22Rv1 (cell line): ENCODE data around the gene MYL11.
"Not testable (repeated sequence)": the region's sequence is repeated elsewhere in the genome, so short reads cannot be mapped to it uniquely, and the experiment has no call there.

Source experiments
- H3K27ac ChIP-seq: fragments of 450-650 bp; 2 replicates; pipeline ENCODE4 v1.5.1; 2017
- ZFX ChIP-seq: fragments of 450-650 bp; IDR thresholded peaks from 2 replicates; pipeline ENCODE4 v1.6.1; 2017; ENCODE audit warnings: antibody characterized with exemption, borderline replicate concordance
- TF ChIP-seq, protein P1 (sequence below): fragments of 450-650 bp; IDR thresholded peaks from 2 replicates; pipeline ENCODE4 v1.5.1; 2017; ENCODE audit warnings: mild to moderate bottlenecking

MYL11 gene, protein sequence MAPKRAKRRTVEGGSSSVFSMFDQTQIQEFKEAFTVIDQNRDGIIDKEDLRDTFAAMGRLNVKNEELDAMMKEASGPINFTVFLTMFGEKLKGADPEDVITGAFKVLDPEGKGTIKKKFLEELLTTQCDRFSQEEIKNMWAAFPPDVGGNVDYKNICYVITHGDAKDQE

DNA sequence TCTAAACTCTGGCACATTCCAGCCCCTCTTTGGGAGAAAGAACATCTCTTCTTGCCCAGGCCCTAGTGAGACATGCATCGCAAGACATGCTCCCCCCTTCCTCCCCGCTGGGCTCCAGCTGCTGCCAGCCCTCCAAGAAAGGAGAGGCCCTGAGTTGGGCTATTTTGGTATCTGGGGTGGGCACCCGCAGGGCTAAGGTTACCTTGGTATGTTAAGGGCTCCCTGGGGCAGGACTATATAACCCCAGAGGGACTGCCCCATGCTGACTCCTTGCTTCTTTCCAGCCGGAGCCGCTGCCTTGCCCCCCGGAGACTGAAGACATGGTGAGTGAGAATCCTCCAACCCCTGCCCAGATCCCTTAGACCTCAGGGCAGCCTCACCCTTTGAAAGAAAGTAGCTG lies at the start of gene MYL11:
Gene MYL11, plus strand, starts transcription at position 265 of the 400 bp plus-strand sequence. Its CDS starts 56 bp downstream, at position 321.
- TF ChIP-seq, protein P1, sequence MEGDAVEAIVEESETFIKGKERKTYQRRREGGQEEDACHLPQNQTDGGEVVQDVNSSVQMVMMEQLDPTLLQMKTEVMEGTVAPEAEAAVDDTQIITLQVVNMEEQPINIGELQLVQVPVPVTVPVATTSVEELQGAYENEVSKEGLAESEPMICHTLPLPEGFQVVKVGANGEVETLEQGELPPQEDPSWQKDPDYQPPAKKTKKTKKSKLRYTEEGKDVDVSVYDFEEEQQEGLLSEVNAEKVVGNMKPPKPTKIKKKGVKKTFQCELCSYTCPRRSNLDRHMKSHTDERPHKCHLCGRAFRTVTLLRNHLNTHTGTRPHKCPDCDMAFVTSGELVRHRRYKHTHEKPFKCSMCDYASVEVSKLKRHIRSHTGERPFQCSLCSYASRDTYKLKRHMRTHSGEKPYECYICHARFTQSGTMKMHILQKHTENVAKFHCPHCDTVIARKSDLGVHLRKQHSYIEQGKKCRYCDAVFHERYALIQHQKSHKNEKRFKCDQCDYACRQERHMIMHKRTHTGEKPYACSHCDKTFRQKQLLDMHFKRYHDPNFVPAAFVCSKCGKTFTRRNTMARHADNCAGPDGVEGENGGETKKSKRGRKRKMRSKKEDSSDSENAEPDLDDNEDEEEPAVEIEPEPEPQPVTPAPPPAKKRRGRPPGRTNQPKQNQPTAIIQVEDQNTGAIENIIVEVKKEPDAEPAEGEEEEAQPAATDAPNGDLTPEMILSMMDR = no peak
- H3K27ac ChIP-seq = no peak within 1 kb of the TSS

DNA sequence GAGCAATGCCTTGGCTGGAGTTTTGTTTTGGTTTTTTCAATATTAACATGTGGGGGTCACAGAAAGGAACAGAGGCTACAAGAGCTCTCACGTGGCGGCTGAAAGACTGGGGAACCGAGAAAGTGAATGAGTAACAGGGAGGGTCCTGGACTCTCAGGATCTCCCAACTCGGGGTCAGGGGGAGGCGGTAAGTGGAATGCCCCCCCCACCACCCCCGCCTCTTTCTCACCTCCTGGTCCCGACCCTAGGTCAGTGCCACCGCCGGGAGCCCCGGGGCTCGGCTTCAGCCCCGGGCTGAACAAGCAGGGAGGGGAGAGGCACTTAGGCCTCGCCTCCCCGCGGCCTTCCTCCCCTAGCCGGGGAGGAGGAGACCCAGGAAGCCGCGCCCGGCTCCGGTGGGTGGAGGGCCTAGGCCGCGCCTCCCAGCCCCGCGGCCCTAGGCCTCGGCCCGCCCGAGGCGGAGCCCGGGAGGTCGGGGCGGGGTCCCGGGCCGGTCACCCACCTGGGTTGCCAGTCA lies 40.1 kb upstream of the MYL11 start:
- peak overlapping the region; percentile 92 for H3K27ac ChIP-seq

DNA sequence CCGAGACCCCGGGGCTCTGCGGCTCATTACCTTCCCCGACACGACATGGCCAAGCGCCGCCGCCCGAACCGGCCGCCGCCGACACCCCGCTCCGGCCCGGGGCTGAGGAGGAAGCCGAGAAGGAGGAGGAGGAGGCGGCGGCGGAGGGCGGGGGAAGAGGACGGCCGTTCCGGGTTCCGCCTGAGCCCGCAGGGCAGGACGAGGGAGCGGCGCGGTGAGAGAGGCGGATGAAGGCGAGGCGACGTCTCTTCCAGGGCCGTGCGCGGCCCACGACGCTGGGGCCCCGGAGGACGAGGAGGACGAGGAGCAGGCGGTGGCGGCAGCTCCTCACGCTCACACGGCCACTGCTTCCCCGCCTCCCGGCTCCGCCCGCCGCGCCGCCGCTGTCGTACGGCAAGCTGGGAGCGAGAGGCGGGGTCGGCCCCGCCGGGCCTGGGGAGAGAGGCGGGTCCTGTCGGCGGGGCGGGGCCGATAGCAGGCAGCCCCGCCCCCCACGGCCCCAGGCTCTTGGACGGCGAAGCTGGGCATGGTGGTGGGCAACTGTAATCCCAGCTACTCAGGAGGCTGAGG lies 39.5 kb upstream of the MYL11 start:
- peak overlapping the region; percentile 92 for H3K27ac ChIP-seq

DNA sequence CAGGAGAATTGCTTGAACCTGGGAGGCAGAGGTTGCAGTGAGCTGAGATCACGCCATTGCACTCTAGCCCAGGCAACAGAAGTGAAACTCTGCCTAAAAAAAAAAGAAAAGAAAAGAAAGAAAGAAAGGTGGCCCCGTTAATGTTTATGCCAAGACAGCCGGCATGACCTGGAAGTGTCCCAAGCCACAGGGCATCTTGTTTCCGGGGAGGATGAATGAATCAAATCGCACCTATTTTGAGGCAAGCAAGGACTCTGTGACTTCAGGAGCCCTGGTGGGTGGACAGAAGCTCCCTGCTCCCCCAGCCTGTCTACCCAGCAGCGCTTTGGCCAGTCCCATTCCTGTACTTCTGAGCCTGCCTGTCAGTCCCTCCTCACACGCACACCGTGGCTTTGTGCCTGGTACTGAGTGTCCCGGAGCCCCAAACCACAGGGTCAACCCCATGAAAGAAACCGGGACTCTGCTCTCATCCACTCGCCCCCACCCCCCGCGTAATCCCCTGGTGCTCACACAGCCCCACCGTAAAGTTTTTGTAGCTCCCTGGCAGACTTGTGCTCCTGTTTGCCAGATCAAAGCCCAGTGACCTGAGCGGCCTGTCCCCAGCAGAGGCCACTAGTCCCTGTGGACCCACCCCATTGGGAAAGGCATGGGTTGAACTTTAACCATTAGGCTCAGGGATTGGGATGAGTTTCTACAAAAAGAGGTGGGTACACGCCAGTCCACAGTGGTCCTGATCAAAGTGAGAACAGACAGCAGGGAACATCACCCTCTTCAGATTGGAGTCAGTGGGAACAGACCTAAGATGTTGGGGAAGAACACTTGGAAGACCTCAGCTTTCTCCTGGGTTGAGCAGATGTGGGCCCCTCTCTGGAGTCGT lies 38.8 kb upstream of the MYL11 start:
- peak overlapping the region; percentile 92 for H3K27ac ChIP-seq
- no peak for TF ChIP-seq ZFX
- TF ChIP-seq, protein P1 = no peak

DNA sequence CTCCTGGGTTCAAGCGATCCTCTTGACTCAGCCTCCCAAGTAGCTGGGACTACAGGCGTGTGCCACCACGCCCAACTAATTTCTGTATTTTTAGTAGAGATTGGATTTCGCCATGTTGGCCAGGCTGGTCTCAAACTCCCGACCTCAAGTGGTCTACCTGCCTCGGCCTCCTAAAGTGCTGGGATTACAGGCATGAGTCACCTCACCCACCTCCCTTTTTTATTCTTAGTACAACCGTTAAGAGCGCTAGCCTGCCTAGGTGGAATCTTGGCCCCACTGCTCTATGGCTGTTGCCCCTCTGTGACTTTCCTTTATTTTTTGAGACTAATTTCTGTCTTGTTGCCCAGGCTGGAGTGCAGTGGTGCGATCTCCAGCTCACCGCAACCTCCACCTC lies 36.6 kb upstream of the MYL11 start:
- H3K27ac ChIP-seq = not testable (repeated sequence)

DNA sequence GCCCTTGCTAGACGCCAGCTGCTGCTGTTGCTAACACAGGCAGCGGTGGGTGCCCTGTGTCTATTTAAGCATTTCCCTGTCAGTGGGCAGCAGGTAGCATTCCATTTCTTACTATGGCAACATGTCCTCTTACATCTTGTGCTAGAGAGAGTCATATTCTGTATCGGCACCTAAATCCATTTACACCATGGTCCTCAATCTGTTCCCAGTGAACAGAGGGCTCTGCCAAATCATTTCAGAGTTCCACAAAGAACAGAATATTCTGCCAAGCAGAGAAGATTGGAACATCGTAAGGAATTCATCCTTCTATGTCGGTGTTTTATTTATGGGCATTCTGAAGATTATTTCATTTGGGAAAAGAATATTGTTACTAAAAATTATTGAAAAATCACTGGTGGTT lies 35.9 kb upstream of the MYL11 start:
- H3K27ac ChIP-seq = not testable (repeated sequence)

DNA sequence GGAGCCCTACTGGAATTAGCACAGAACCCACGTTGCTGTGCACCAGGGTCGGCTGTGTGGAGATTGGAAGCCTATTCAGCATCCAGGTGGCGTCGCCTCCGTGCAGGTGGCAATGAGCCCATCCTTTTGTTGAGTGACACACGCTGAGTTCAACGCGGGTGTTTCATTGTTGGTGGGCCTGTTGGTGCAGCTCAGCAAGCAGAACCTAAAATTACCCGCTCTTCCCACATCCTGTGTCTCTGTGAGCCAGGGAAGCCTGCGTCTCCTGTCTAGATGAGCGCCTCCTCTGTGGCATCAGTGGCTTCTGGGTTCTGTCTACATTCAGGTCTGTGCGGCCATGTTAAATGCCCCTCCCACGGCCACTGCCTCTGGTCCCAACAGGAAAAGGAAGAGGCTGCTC lies 34.0 kb upstream of the MYL11 start:
- H3K27ac ChIP-seq = no peak overlapping the region
- TF ChIP-seq, protein P1 = no peak
- TF ChIP-seq ZFX = no peak

DNA sequence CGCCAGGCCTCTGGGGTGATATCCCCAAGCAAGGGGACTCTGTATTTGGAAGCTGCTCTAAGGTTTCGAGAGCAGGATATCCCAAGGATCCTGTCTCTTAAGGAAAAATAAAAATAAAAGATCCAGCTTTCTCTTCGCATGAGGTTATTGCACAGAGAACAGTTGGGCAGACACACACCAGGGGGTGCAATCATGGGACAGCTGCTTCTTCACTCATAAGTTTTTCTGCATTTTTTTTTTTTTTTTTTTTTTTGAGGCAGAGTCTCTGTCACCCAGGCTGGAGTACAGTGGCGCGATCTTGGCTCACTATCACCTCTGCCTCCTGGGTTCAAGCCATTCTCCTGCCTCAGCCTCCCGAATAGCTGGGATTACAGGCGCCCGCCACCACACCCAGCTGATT lies 32.6 kb upstream of the MYL11 start:
- not testable (repeated sequence) for H3K27ac ChIP-seq

DNA sequence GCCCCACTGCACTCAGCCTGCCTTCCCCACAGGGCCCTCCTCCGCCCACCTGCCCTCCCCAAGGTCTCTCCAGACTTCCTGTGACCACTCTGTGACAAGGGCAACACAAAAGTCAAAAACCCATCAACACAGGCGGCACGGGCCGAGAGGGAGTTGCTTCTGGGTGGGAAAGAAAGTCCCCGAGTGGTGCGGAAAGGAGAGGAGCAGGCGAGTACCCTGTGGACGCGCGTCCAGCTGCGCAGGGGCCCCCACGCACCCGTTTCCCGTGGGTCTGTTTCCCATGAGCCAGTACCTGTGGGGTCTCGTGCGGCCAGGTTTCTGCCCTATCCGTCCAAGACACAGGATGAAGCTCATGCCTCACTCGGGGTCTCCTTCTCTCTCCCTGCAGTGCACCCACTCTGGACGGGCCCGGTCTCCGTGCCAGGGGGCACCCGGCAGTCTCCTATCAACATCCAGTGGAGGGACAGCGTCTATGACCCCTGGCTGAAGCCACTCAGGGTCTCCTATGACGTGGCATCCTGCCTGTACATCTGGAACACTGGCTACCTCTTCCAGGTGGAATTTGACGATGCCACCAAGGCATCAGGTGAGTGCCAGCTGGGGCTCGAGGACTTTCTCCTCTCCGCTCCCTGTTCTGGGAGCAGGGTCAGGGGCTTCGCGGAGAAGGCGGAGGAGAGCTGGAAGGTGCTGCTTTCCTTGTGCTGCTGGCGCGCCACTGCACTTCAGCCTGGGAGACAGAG lies 31.7 kb upstream of the MYL11 start:
- TF ChIP-seq, protein P1 = no peak
- no peak for TF ChIP-seq ZFX
- no peak overlapping the region for H3K27ac ChIP-seq

DNA sequence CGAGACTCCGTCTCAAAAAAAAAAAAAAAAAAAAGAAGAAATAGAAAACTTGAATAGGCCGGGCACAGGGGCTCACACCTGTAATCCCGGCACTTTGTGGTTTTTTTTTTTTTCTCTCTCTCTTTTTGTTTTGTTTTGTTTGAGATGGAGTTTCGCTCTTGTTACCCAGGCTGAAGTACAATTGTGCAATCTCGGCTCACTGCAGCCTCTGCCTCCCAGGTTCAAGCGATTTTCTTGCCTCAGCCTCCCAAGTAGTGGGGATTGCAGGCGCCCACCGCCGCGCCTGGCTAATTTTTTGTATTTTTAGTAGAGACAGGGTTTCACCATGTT lies 31.1 kb upstream of the MYL11 start:
- H3K27ac ChIP-seq = not testable (repeated sequence)
